Measurements from ENCODE around the gene GRAMD1B. TPM values are rescaled to one million over a fixed set of nuclear protein-coding genes. Genes with fewer than 3 reads are reported as not detected.

The GRAMD1B gene
- total and polyA plus RNA-seq, 2 experiments from 2014 or later: 9.0 to 20.4 TPM

DNA sequence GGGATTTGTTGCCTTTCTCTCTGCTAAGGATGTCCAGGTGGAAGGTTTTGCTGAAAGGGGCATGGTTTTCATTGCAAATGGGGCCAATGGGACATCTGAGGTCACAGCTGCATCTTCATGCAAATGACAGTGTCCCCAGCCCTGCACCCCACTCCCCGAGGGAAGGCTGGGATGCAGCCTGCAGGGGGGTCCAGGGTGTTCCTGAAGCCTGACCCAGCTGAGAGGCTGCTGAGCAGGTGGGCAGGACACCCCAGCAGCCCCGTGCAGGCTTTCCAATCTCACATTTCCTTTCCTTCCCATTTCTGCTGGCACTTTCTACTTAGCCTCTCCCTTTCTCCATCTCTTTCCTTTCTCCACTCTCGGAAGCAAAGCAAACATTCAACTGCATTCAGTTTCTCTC lies 146.0 kb downstream of the GRAMD1B start:
- H2AFZ ChIP-seq: no peak overlapping the region
- peaks cover 4% of the 10 kb centered on the region for H3K27me3 ChIP-seq
- no peaks in the 10 kb centered on the region for H3K9me2 ChIP-seq (replicated peaks; ENCODE audit: insufficient read depth)
- H3K4me3 ChIP-seq: no peak overlapping the region
- H3K79me2 ChIP-seq: no peaks in the 10 kb centered on the region
- H3K27ac ChIP-seq: no peak overlapping the region
- H3K4me1 ChIP-seq (ENCODE audit: insufficient read depth): no peaks in the 10 kb centered on the region
- H3K9me3 ChIP-seq (ENCODE audit: low read depth): no peaks in the 10 kb centered on the region
- no peak for TF ChIP-seq EZH2phosphoT487 (IDR thresholded peaks at IDR 0.05; ENCODE audit: low read depth, severe bottlenecking, unreplicated experiment)
- TF ChIP-seq EZH2 (IDR thresholded peaks at IDR 0.05; ENCODE audit: borderline replicate concordance): no peak
- no peaks in the 10 kb centered on the region for H4K20me1 ChIP-seq (ENCODE audit: insufficient read depth, poor library complexity, severe bottlenecking)
- H3K4me2 ChIP-seq: no peak overlapping the region
- no peaks in the 10 kb centered on the region for H3K36me3 ChIP-seq (replicated peaks; ENCODE audit: insufficient read depth, low read depth)
- WGBS (ENCODE audit: low lambda C conversion rate, missing lambda C conversion rate): 52% methylated on average over 3 of the region's 3 CpGs
- no peak for DNase-seq (ENCODE audit: low spot score)

DNA sequence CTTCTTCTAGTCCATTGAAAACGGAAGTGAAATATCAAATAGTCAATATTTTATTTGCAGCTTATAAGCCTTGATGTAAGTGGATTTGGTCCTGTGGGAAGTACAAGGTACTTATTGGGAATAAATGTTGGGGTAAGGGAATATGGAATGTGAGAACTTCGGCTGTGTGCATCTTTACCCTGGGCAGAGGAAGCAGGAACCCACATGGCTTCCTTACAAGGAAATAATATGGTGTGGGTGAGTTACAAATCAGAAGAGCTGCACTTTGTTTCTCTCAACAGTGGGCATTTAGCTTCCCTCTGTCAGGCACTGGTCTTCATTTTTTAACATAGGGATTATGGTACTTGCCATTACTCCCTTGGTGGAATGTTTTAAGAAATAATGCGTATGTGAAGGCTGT lies 146.4 kb downstream of the GRAMD1B start:
- H3K36me3 ChIP-seq (replicated peaks; ENCODE audit: insufficient read depth, low read depth): no peaks in the 10 kb centered on the region
- TF ChIP-seq, protein P1, sequence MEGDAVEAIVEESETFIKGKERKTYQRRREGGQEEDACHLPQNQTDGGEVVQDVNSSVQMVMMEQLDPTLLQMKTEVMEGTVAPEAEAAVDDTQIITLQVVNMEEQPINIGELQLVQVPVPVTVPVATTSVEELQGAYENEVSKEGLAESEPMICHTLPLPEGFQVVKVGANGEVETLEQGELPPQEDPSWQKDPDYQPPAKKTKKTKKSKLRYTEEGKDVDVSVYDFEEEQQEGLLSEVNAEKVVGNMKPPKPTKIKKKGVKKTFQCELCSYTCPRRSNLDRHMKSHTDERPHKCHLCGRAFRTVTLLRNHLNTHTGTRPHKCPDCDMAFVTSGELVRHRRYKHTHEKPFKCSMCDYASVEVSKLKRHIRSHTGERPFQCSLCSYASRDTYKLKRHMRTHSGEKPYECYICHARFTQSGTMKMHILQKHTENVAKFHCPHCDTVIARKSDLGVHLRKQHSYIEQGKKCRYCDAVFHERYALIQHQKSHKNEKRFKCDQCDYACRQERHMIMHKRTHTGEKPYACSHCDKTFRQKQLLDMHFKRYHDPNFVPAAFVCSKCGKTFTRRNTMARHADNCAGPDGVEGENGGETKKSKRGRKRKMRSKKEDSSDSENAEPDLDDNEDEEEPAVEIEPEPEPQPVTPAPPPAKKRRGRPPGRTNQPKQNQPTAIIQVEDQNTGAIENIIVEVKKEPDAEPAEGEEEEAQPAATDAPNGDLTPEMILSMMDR (IDR thresholded peaks at IDR 0.05; ENCODE audit: poor library complexity): no peak
- TF ChIP-seq EZH2 (IDR thresholded peaks at IDR 0.05; ENCODE audit: borderline replicate concordance) (no peak), EZH2phosphoT487 (IDR thresholded peaks at IDR 0.05; ENCODE audit: low read depth, severe bottlenecking, unreplicated experiment) (no peak)
- H3K4me1 ChIP-seq (ENCODE audit: insufficient read depth): no peaks in the 10 kb centered on the region
- no peak overlapping the region for H2AFZ ChIP-seq
- H3K27me3 ChIP-seq: peaks cover 4% of the 10 kb centered on the region
- H3K9me2 ChIP-seq (replicated peaks; ENCODE audit: insufficient read depth): no peaks in the 10 kb centered on the region
- no peaks in the 10 kb centered on the region for H3K79me2 ChIP-seq
- DNase-seq (ENCODE audit: low spot score): no peak
- no peaks in the 10 kb centered on the region for H3K9me3 ChIP-seq (ENCODE audit: low read depth)
- no peak overlapping the region for H3K27ac ChIP-seq
- no peaks in the 10 kb centered on the region for H4K20me1 ChIP-seq (ENCODE audit: insufficient read depth, poor library complexity, severe bottlenecking)
- WGBS (ENCODE audit: low lambda C conversion rate, missing lambda C conversion rate): 62% methylated on average over 3 of the region's 3 CpGs
- H3K4me3 ChIP-seq: no peak overlapping the region
- peak overlapping the region; percentile 33 for H3K4me2 ChIP-seq

DNA sequence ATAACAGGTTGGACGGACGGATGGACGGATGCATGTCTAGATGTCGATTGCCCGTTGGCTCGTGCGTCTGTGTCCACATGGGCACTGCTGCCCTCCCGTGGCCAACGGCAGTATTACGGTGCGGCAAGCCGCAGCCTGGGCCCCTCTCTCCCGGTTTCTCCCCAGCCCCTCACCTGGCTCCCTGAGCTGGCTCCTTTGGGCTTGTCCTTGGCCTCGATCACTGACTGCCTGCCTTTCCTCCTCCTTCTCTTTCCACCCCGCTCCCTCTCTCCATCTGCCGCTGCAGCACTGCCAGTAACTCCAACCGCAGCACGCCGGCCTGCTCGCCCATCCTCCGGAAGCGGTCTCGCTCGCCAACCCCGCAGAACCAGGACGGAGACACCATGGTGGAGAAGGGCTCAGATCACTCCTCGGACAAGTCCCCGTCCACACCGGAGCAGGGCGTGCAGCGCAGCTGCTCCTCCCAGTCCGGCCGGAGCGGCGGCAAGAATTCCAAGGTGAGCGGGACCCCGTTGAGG lies 147.1 kb downstream of the GRAMD1B start:
- WGBS (ENCODE audit: low lambda C conversion rate, missing lambda C conversion rate): 57% methylated on average over 37 of the region's 37 CpGs
- H3K36me3 ChIP-seq (replicated peaks; ENCODE audit: insufficient read depth, low read depth): no peaks in the 10 kb centered on the region
- H3K4me1 ChIP-seq (ENCODE audit: insufficient read depth): no peaks in the 10 kb centered on the region
- H3K79me2 ChIP-seq: no peaks in the 10 kb centered on the region
- peak; percentile 79 for DNase-seq (ENCODE audit: low spot score)
- no peaks in the 10 kb centered on the region for H4K20me1 ChIP-seq (ENCODE audit: insufficient read depth, poor library complexity, severe bottlenecking)
- H3K4me2 ChIP-seq: peak overlapping the region; percentile 33
- no peak overlapping the region for H3K4me3 ChIP-seq
- H2AFZ ChIP-seq: no peak overlapping the region
- no peak overlapping the region for H3K27ac ChIP-seq
- H3K9me3 ChIP-seq (ENCODE audit: low read depth): no peaks in the 10 kb centered on the region
- no peak for TF ChIP-seq EZH2 (IDR thresholded peaks at IDR 0.05; ENCODE audit: borderline replicate concordance)
- TF ChIP-seq, protein P1 (IDR thresholded peaks at IDR 0.05; ENCODE audit: poor library complexity): peak; percentile 78
- peaks cover 4% of the 10 kb centered on the region for H3K27me3 ChIP-seq
- H3K9me2 ChIP-seq (replicated peaks; ENCODE audit: insufficient read depth): no peaks in the 10 kb centered on the region

DNA sequence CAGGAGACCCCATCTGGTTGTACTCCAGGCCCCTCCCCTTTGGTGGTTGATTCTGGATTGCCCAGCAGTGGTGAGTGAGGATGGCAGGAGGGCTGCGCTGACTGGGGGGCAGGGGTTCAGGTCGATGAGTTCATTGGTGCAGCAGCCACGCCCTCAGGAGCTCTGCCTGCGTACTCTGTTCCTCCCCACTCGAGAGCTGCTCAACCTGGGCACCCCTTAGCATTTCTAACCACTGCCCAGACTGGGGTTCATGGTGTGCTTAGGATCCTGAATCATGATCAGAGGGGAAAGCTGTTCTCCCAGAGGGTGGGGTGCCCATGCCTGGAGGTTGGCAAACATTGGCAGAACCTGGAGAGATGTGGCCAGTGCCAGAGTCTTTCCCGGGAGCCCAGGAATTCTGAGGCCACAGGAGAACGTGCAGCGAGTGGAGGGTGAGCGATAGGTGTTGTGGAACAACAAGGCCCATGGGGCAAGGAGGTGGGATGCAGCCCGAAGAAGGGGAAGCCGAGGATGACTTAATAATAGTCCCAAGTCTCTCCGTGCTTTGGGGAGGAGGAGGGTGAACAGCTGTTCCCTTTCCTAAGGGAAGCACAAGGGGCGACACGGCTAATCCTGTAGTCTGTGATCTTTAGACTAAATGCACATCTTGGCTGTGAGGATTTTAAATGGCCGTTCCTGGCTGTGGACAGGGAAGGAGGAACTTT lies 148.9 kb downstream of the GRAMD1B start:
- Histone ChIP-seq H3K27me3 (peaks cover 4% of the 10 kb centered on the region), H3K4me2 (no peak overlapping the region), H3K4me3 (no peak overlapping the region), H3K27ac (no peak overlapping the region), H3K36me3 (replicated peaks; ENCODE audit: insufficient read depth, low read depth) (no peaks in the 10 kb centered on the region), H4K20me1 (ENCODE audit: insufficient read depth, poor library complexity, severe bottlenecking) (no peaks in the 10 kb centered on the region), H2AFZ (no peak overlapping the region), H3K9me2 (replicated peaks; ENCODE audit: insufficient read depth) (no peaks in the 10 kb centered on the region), H3K9me3 (ENCODE audit: low read depth) (no peaks in the 10 kb centered on the region), H3K79me2 (no peaks in the 10 kb centered on the region), H3K4me1 (ENCODE audit: insufficient read depth) (no peaks in the 10 kb centered on the region)
- no peak for DNase-seq (ENCODE audit: low spot score)
- 93% methylated on average over 15 of the region's 15 CpGs for WGBS (ENCODE audit: low lambda C conversion rate, missing lambda C conversion rate)
- TF ChIP-seq EZH2phosphoT487 (IDR thresholded peaks at IDR 0.05; ENCODE audit: low read depth, severe bottlenecking, unreplicated experiment): no peak
- no peak for TF ChIP-seq EZH2 (IDR thresholded peaks at IDR 0.05; ENCODE audit: borderline replicate concordance)
- TF ChIP-seq, protein P1 (IDR thresholded peaks at IDR 0.05; ENCODE audit: poor library complexity): no peak
